ENCODE data around the gene MYOZ2.

DNA sequence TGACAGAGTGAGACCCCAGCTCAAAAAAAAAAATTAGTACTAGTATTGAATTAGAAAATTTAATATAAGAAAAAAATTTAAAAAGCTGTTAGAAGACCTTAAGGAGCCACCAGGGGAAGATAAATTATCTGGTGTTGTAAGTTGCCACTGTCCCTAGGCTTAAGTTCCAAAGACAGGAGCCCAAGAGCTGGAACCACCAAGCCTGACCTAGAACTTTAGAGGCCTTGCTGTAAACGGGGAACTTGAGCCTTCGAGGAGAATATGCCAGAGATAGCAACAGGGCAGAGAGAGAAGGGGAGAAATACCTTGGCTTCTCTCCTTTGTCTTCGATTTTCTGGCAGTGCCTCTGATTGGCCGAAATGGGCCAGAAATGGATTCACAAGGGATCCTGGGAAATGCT lies 85.8 kb downstream of the MYOZ2 start:
- TF ChIP-seq, protein P1, sequence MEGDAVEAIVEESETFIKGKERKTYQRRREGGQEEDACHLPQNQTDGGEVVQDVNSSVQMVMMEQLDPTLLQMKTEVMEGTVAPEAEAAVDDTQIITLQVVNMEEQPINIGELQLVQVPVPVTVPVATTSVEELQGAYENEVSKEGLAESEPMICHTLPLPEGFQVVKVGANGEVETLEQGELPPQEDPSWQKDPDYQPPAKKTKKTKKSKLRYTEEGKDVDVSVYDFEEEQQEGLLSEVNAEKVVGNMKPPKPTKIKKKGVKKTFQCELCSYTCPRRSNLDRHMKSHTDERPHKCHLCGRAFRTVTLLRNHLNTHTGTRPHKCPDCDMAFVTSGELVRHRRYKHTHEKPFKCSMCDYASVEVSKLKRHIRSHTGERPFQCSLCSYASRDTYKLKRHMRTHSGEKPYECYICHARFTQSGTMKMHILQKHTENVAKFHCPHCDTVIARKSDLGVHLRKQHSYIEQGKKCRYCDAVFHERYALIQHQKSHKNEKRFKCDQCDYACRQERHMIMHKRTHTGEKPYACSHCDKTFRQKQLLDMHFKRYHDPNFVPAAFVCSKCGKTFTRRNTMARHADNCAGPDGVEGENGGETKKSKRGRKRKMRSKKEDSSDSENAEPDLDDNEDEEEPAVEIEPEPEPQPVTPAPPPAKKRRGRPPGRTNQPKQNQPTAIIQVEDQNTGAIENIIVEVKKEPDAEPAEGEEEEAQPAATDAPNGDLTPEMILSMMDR (IDR thresholded peaks at IDR 0.05; ENCODE audit: low read length) = no peak
- TF ChIP-seq EZH2 (IDR thresholded peaks at IDR 0.05; ENCODE audit: borderline replicate concordance, low read length) = no peak

All from OCI-LY1 (cell line).